Measurements from ENCODE around the gene ZMYND15.

The ZMYND15 gene

GRCh38 chr17:4716081-4716480, 23.6 kb upstream of the ZMYND15 start:
- H2BK120ac ChIP-seq (ENCODE audit: low read depth, low read length): no peak overlapping the region
- no peak overlapping the region for H3K27ac ChIP-seq (replicated peaks; ENCODE audit: low read length)
- H3K14ac ChIP-seq (ENCODE audit: low read length): no peak overlapping the region
- no peak overlapping the region for H3K9ac ChIP-seq (ENCODE audit: low read depth, low read length, poor library complexity)
- H3K18ac ChIP-seq (ENCODE audit: low read length): no peak overlapping the region
- peaks cover 6 to 7% of the 10 kb centered on the region in 2 donors for H3K4me1 ChIP-seq (ENCODE audit: control insufficient read depth in 2 of 2, insufficient read depth in 1 of 2, low read depth in 1 of 2, low read length in 2 of 2)
- no peak overlapping the region for H4K8ac ChIP-seq (ENCODE audit: low read depth, low read length)
- no peaks in the 10 kb centered on the region for H3K9me3 ChIP-seq (replicated peaks in 1 of 2; ENCODE audit: control insufficient read depth in 2 of 2, insufficient read depth in 1 of 2, low read depth in 1 of 2, low read length in 2 of 2)
- H3K79me1 ChIP-seq (ENCODE audit: low read depth, low read length): peaks cover 4% of the 10 kb centered on the region
- no peak overlapping the region for H3K23ac ChIP-seq (ENCODE audit: low read depth, low read length, poor library complexity)
- WGBS, 2 donors (ENCODE audit: extremely low coverage in 2 of 2, insufficient read length in 2 of 2, insufficient replicate concordance in 1 of 2): no CpG with 5 or more reads among the region's 10 CpGs
- H4K91ac ChIP-seq (ENCODE audit: low read depth, low read length, poor library complexity): no peak overlapping the region
- peaks cover 21 to 51% of the 10 kb centered on the region in 2 donors for H3K36me3 ChIP-seq (replicated peaks in 1 of 2; ENCODE audit: control insufficient read depth in 2 of 2, insufficient read depth in 2 of 2, low read length in 2 of 2)
- H3K4me3 ChIP-seq (ENCODE audit: low read length in 2 of 2): no peak overlapping the region
- H2AFZ ChIP-seq (ENCODE audit: low read length): no peak overlapping the region
- H2BK12ac ChIP-seq (ENCODE audit: low read length): no peak overlapping the region
- H3K27me3 ChIP-seq (ENCODE audit: control insufficient read depth in 3 of 3, insufficient read depth in 3 of 3, low read depth in 1 of 3, low read length in 3 of 3): no peaks in the 10 kb centered on the region
- DNase-seq (ENCODE audit: low spot score): no peak
- no peak overlapping the region for H3K4ac ChIP-seq (ENCODE audit: low read length)
- no peak overlapping the region for H2BK5ac ChIP-seq (ENCODE audit: low read length)
- H2AK5ac ChIP-seq (ENCODE audit: low read depth, low read length): no peak overlapping the region
- H3K4me2 ChIP-seq (ENCODE audit: insufficient read depth, low read length, poor library complexity, severe bottlenecking): no peak overlapping the region
- no peak overlapping the region for H2BK15ac ChIP-seq (ENCODE audit: low read length)

- no peak overlapping the region for H3K4me3 ChIP-seq (ENCODE audit: low read length in 2 of 2)
- no peak overlapping the region for H3K27ac ChIP-seq (replicated peaks; ENCODE audit: low read length)
- H3K23ac ChIP-seq (ENCODE audit: low read depth, low read length, poor library complexity): no peak overlapping the region
- H2BK15ac ChIP-seq (ENCODE audit: low read length): no peak overlapping the region
- no peak overlapping the region for H3K18ac ChIP-seq (ENCODE audit: low read length)
- no peak overlapping the region for H3K14ac ChIP-seq (ENCODE audit: low read length)
- H2AK5ac ChIP-seq (ENCODE audit: low read depth, low read length): no peak overlapping the region
- H3K27me3 ChIP-seq (ENCODE audit: control insufficient read depth in 3 of 3, insufficient read depth in 3 of 3, low read depth in 1 of 3, low read length in 3 of 3): no peaks in the 10 kb centered on the region
- no peak overlapping the region for H4K91ac ChIP-seq (ENCODE audit: low read depth, low read length, poor library complexity)
- H3K9ac ChIP-seq (ENCODE audit: low read depth, low read length, poor library complexity): no peak overlapping the region
- H3K36me3 ChIP-seq (replicated peaks in 1 of 2; ENCODE audit: control insufficient read depth in 2 of 2, insufficient read depth in 2 of 2, low read length in 2 of 2): peaks cover 21 to 51% of the 10 kb centered on the region in 2 donors
- no peak for DNase-seq (ENCODE audit: low spot score)
- no peak overlapping the region for H3K4ac ChIP-seq (ENCODE audit: low read length)
- no peak overlapping the region for H4K8ac ChIP-seq (ENCODE audit: low read depth, low read length)
- no peaks in the 10 kb centered on the region for H3K9me3 ChIP-seq (replicated peaks in 1 of 2; ENCODE audit: control insufficient read depth in 2 of 2, insufficient read depth in 1 of 2, low read depth in 1 of 2, low read length in 2 of 2)
- no peaks in the 10 kb centered on the region for H3K4me1 ChIP-seq (ENCODE audit: control insufficient read depth in 2 of 2, insufficient read depth in 1 of 2, low read depth in 1 of 2, low read length in 2 of 2)
- H2AFZ ChIP-seq (ENCODE audit: low read length): no peak overlapping the region
- no peak overlapping the region for H2BK120ac ChIP-seq (ENCODE audit: low read depth, low read length)
- no peak overlapping the region for H2BK12ac ChIP-seq (ENCODE audit: low read length)
- no CpG with 5 or more reads among the region's 17 CpGs for WGBS, 2 donors (ENCODE audit: extremely low coverage in 2 of 2, insufficient read length in 2 of 2, insufficient replicate concordance in 1 of 2)
- no peak overlapping the region for H2BK5ac ChIP-seq (ENCODE audit: low read length)
- no peaks in the 10 kb centered on the region for H3K79me1 ChIP-seq (ENCODE audit: low read depth, low read length)
- H3K4me2 ChIP-seq (ENCODE audit: insufficient read depth, low read length, poor library complexity, severe bottlenecking): no peak overlapping the region
Measured at GRCh38 chr17:4717791-4718190, 21.8 kb upstream of the ZMYND15 start.

- WGBS, 2 donors (ENCODE audit: extremely low coverage in 2 of 2, insufficient read length in 2 of 2, insufficient replicate concordance in 1 of 2): no CpG with 5 or more reads among the region's 13 CpGs
- Histone ChIP-seq H3K4me1 (ENCODE audit: control insufficient read depth in 2 of 2, insufficient read depth in 1 of 2, low read depth in 1 of 2, low read length in 2 of 2) (no peaks in the 10 kb centered on the region), H3K9ac (ENCODE audit: low read depth, low read length, poor library complexity) (no peak overlapping the region), H2BK120ac (ENCODE audit: low read depth, low read length) (no peak overlapping the region), H3K4me2 (ENCODE audit: insufficient read depth, low read length, poor library complexity, severe bottlenecking) (no peak overlapping the region), H3K27ac (replicated peaks; ENCODE audit: low read length) (no peak overlapping the region), H4K8ac (ENCODE audit: low read depth, low read length) (no peak overlapping the region), H3K9me3 (replicated peaks in 1 of 2; ENCODE audit: control insufficient read depth in 2 of 2, insufficient read depth in 1 of 2, low read depth in 1 of 2, low read length in 2 of 2) (no peaks in the 10 kb centered on the region), H2AK5ac (ENCODE audit: low read depth, low read length) (no peak overlapping the region), H4K91ac (ENCODE audit: low read depth, low read length, poor library complexity) (no peak overlapping the region), H3K18ac (ENCODE audit: low read length) (no peak overlapping the region), H3K36me3 (replicated peaks in 1 of 2; ENCODE audit: control insufficient read depth in 2 of 2, insufficient read depth in 2 of 2, low read length in 2 of 2) (peaks cover 21 to 51% of the 10 kb centered on the region in 2 donors), H2BK15ac (ENCODE audit: low read length) (no peak overlapping the region), H3K23ac (ENCODE audit: low read depth, low read length, poor library complexity) (no peak overlapping the region), H2BK5ac (ENCODE audit: low read length) (no peak overlapping the region), H2BK12ac (ENCODE audit: low read length) (no peak overlapping the region), H3K79me1 (ENCODE audit: low read depth, low read length) (no peaks in the 10 kb centered on the region), H3K27me3 (ENCODE audit: control insufficient read depth in 3 of 3, insufficient read depth in 3 of 3, low read depth in 1 of 3, low read length in 3 of 3) (no peaks in the 10 kb centered on the region), H3K14ac (ENCODE audit: low read length) (no peak overlapping the region), H3K4ac (ENCODE audit: low read length) (no peak overlapping the region), H3K4me3 (ENCODE audit: low read length in 2 of 2) (no peak overlapping the region), H2AFZ (ENCODE audit: low read length) (no peak overlapping the region)
- DNase-seq (ENCODE audit: low spot score): no peak
Measured at GRCh38 chr17:4718276-4718675, 21.4 kb upstream of the ZMYND15 start.

- H3K18ac ChIP-seq (ENCODE audit: low read length): no peak overlapping the region
- no peak overlapping the region for H2AFZ ChIP-seq (ENCODE audit: low read length)
- H4K91ac ChIP-seq (ENCODE audit: low read depth, low read length, poor library complexity): no peak overlapping the region
- H3K27ac ChIP-seq (replicated peaks; ENCODE audit: low read length): no peak overlapping the region
- DNase-seq (ENCODE audit: low spot score): no peak
- H3K4me1 ChIP-seq (ENCODE audit: control insufficient read depth in 2 of 2, insufficient read depth in 1 of 2, low read depth in 1 of 2, low read length in 2 of 2): no peaks in the 10 kb centered on the region
- no peaks in the 10 kb centered on the region for H3K9me3 ChIP-seq (replicated peaks in 1 of 2; ENCODE audit: control insufficient read depth in 2 of 2, insufficient read depth in 1 of 2, low read depth in 1 of 2, low read length in 2 of 2)
- no peak overlapping the region for H3K4me2 ChIP-seq (ENCODE audit: insufficient read depth, low read length, poor library complexity, severe bottlenecking)
- no peak overlapping the region for H4K8ac ChIP-seq (ENCODE audit: low read depth, low read length)
- H3K4me3 ChIP-seq (ENCODE audit: low read length in 2 of 2): no peak overlapping the region
- H3K23ac ChIP-seq (ENCODE audit: low read depth, low read length, poor library complexity): no peak overlapping the region
- no peak overlapping the region for H3K14ac ChIP-seq (ENCODE audit: low read length)
- no peaks in the 10 kb centered on the region for H3K27me3 ChIP-seq (ENCODE audit: control insufficient read depth in 3 of 3, insufficient read depth in 3 of 3, low read depth in 1 of 3, low read length in 3 of 3)
- H3K79me1 ChIP-seq (ENCODE audit: low read depth, low read length): no peaks in the 10 kb centered on the region
- no peak overlapping the region for H2BK120ac ChIP-seq (ENCODE audit: low read depth, low read length)
- no peak overlapping the region for H2BK15ac ChIP-seq (ENCODE audit: low read length)
- no CpG with 5 or more reads among the region's 10 CpGs for WGBS, 2 donors (ENCODE audit: extremely low coverage in 2 of 2, insufficient read length in 2 of 2, insufficient replicate concordance in 1 of 2)
- peaks cover 21 to 51% of the 10 kb centered on the region in 2 donors for H3K36me3 ChIP-seq (replicated peaks in 1 of 2; ENCODE audit: control insufficient read depth in 2 of 2, insufficient read depth in 2 of 2, low read length in 2 of 2)
- no peak overlapping the region for H2BK12ac ChIP-seq (ENCODE audit: low read length)
- H2BK5ac ChIP-seq (ENCODE audit: low read length): no peak overlapping the region
- no peak overlapping the region for H2AK5ac ChIP-seq (ENCODE audit: low read depth, low read length)
- H3K9ac ChIP-seq (ENCODE audit: low read depth, low read length, poor library complexity): no peak overlapping the region
- no peak overlapping the region for H3K4ac ChIP-seq (ENCODE audit: low read length)
Measured at GRCh38 chr17:4719146-4719545, 20.5 kb upstream of the ZMYND15 start.

All from neuronal stem cell (in vitro differentiated cells).